Esophagus (tissue), 2 donors: Measurements from ENCODE around the gene GRAMD2B. TPM values are rescaled to one million over a fixed set of nuclear protein-coding genes. Genes with fewer than 3 reads are reported as not detected.

ENCODE experiments used
- polyA plus RNA-seq, 2 donors: library from polyadenylated mRNA; stranded (reverse); fragments of 200-250 nt; gene quantifications; one replicate each; pipeline ENCODE4 v1.2.3, GENCODE V29; 2013
- donor health status: healthy with polysubstance abuse.
- donor health status: Bipolar disorder and iron deficiency.

Gene GRAMD2B
- polyA plus RNA-seq, 2 donors: 6.0 to 10.9 TPM

Other genes with a start within 250 kb of the GRAMD2B start
- gene ALDH7A1, start 171.8 kb downstream of the GRAMD2B start, polyA plus RNA-seq: 10 to 100 TPM; 71.9 to 88.3 TPM
- 10 to 100 TPM; 11.5 to 18.6 TPM for gene PHAX, start 177.5 kb downstream of the GRAMD2B start, polyA plus RNA-seq